NCI-H2196 (cell line): ENCODE data around the gene USB1.
"Not testable (repeated sequence)": the region's sequence is repeated elsewhere in the genome, so short reads cannot be mapped to it uniquely, and the experiment has no call there.

Experiments
- DNase-seq: peaks from one replicate; lab custom pipeline; 2025; ENCODE audit not compliant: unreplicated experiment; lab: John Stamatoyannopoulos, UW

The USB1 gene

DNA sequence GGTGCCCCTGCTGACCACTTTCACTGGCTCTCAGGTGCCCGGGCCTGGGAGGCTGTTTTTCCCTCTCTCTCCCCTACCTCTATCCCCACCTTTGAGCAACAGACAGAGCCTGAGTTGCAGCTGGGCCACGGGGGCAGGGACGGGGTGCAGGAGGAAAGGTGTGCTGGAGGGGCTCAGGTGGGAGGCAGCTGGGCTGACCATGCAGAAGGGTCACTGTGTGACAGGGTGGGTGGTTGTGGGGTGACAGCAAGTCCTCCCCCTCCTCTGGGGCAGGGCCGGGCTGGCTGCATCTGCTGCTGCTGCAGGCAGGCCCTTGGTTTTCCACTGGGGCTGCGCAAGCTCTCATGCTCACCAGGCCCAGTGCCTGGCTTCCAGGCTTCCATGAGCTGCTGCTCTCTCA is 7.3 kb upstream of the USB1 start:
- no peak for DNase-seq

DNA sequence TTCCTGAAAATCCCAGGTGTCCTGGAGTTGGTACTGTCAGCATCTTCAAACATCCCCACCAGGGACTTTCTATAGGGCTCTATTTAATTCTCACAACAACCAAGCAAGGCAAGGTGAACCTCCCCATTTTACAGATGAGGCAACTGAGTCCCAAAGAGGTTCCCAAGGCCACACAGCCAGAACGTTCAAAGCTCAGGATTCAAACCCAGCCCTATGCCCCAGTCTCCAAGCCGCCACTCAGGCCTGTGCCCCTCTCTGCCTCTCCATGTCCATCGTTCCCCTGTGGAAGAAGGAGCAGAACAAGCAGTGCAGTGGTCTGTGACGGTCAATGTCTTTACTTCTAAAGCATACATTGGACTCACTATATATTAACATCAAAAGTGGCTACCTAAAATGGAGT is 6.8 kb upstream of the USB1 start:
- DNase-seq = no peak

DNA sequence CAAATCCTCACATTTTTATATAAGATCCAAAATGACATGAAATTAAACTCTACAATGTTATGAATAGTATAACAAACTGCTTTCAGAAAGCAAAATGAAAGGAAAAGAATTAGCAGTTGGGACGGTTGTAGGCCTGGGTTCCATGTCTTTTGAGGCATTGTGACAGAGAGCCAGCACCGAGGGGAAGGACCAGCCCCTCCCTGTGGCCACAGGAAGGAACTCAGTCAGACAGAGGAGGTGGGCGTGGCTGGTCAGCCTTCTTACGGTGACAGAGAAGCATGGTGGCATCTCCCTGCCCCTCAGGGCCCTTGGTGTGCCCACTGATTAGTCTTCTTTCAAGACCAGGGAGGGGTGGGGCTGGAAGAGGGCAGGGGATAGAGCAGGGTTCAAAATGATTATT is 6.4 kb upstream of the USB1 start:
- DNase-seq = peak; percentile 11

DNA sequence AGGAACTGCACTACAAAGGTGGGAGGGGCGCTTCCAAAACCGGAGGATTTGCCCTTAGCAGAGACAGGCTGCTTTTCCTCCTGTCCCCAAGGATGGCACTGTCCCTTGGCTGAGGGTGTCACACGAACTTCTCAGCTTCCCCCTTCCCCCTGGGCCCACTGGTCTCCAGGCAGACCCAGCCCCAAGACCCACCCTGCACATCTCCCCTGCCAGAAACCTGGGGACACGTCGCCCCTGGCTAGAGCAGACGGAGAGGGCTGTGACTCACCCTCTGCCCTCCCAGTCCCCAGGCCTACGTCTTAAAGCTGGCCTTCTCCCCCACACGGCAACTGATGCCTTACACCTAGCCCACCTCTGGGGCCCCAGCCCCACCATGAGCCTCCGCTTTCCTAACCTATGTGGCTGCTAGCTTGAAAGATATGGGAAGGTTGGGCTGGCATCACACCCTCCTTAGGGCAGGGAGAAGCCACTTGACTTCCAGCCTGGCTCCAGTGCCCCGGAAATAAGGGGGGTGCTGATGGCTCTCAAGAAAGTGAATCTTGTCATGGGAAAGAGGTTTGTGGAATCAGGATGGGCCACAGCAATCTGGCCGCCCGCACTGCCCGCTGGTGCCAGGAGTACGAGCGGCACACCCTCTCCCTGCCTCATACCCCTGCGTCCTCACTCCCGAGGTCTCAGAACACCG is 5.3 kb upstream of the USB1 start:
- no peak for DNase-seq

DNA sequence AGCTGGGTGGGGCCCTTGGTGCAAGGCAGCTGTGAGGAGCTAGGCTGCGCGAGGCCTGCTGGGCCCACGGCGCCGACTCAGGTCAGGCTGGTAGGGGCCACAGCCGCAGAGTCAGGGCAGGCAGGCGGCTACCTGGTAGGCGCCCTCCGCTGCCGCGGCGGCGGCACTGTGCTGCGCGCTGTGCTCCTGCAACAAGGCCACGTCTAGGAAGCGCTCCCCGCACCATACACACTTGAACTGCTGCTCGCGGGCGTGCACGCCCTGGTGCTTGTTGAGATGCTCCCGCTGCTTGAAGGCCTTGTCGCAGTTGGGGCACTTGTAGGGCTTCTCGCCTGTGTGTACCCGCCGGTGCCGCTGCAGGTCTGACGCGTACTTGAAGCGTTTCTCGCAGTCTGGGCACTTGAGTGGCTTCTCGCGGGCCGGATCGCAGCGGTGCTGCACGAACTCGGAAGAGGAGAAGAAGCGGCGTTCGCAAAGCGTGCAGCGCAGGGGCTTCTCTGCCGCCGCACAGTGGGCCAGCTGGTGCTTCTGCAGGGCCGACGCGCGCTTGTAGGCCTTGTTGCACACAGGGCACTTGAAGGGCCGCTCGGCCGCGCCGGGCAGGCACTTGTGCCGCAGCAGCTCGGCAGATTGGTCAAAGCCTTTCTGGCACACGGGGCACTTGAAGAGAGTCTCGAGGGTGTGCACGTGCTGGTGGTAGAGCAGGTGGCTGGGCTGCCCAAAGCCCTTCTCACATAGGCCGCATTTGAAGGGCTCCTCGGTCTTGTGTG is 4.6 kb upstream of the USB1 start:
- DNase-seq = no peak

DNA sequence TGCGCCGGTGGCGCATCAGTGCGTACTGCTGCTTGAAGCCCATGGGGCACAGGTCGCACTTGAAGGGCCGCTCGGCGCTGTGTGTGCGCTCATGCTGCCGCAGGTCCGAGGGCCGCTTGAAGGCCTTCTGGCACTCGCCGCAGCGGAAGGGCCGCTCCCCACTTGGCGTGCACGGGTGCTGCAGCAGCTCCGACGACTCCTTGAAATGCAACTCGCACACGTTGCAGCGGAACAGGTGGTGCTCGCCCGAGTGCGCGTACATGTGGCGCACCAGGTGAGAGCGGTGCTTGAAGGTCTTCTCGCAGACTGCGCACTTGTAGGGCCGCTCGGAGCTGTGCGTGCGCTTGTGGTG is 4.1 kb upstream of the USB1 start:
- no peak for DNase-seq

DNA sequence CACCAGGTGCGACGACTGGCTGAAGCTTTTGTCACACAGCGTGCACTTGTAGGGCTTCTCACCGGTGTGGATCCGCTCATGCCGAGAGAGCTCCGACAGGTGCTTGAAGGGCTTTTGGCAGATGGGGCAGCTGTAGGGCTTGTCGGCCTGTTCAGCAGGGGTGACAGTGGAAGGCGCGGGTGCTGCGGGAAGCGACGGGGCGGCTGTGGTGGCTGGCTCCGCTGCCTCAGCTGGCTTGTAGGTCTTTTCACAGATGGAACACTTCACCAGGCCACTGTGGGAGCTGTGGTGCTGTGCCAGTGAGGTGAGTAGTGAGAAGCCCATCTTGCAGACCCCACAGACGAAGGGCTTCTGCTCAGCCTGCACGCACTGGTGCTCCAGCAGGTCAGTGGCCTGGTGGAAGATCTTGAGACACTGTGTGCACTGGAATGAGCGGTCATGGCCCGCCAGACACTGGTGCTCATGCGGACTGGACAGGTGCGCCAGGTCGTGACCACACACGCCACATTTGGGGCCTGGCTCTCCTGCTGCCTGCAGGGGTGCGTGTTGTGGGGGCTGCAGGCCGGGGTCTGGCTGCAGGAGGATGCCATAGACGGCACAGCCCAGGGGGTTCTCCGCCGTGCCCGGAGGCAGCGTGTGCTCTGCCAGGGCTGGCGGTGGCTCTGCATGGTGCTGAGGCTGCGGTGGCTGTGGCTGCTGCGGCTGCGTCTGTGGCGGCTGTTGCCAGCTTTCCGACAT is 3.5 kb upstream of the USB1 start:
- DNase-seq = no peak

DNA sequence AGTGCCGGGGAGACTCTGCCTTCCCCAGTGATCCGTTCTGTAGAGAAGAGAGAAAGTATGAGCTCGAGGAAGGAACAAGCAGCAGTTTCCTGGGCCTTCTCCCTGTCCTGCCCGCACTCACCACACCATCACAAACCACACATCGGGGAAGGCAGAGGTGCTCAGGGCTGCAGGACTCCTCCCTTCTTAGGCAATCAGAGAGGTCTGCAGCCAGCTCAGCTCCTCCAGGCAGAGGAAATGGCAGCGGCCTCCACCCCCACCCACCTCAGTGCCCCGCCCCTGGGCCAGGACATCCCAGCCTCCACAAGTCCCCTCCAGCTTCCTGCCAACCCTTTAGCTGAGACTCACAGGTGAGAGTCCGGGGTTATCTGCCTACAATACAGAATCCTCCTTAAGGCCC is 2.7 kb upstream of the USB1 start:
- DNase-seq = no peak

DNA sequence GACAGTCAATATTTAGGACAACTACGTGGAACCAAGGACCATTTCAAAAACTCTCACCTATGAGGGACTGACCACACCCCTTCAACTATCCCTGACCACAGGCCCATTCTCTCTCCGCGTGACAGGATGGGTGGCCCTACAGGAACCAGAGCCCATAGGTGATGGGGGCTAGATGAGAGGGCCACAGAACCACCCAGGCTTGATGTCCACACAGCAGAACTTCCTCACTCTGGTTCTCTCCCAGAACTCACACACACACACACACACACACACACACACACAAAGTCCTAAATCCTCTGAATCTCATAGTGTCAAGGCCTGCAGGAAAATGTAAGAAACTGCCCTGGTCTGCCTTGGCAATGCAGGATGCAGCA is 2.2 kb upstream of the USB1 start:
- no peak for DNase-seq

DNA sequence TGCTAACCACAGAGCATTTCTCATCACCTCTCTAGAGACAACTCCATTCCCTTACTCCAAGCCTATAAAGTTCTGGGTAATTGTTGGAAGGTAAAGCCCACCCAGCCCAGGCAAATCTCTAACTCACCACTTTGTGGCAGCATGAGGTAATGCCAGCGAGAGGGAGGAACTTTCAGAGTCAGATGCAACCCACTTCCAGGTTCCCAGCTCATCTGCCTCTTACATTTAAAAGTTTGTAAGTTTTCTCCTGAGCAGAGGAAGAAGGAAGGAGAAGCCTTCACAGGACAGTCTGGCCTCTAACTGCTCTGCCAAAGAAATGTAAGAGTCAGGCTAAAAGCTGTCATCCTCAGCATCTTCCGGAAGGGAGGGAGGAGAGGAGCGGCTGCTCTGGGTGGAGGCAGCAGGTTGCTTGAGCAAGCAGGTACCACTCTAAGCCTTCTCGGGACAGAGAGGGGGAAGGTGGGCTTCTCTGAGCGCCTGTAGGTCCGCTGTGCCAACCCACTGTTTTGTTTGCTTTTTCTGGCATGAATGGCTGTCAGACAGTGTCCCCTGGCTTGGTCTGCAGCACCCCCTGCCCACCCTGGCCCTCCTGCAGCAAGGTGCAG is 1.7 kb upstream of the USB1 start:
- DNase-seq = no peak

DNA sequence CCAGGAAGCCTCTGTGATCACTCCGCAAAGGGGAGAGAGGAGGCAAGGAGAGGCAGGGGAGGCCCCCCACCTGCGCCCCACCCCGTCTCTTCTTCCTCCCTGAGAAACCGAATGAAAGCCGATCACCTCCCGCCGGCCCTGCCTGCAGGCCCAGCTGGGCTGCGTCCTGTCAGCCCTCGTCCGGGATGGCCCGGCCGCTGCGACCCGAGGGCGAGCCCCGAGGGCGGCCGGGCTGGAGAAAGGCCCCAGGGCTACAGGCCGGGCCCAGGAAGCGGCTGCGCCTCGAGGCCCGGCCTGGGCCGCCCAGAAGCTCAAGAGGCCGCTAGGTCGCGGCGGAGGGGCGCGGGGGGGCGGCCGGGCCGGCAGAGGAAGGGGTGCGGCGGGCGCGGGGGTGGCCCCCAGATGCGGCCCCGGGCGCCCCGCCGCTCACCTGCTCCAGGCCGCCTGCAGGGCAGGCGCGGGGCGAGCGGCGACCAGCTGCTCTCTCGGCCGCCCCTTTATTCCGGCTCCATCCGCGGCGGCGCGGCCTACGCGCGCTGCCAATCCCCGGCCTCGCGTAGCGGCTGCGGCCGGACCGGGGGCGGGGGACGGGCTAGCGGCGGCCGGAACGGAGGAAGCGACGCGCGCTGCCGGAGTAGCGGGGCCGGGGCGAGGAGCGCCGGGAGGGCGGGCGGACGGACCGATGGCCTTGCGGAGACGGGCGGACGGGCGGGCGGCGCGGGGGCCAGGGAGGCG is 1.1 kb upstream of the USB1 start, which contains the start of gene ZNF319:
ZNF319 (minus strand) TSS at position 702 of the 735 bp plus-strand sequence. CDS start 2,407 bp downstream, outside the sequence.
- no peak for DNase-seq

DNA sequence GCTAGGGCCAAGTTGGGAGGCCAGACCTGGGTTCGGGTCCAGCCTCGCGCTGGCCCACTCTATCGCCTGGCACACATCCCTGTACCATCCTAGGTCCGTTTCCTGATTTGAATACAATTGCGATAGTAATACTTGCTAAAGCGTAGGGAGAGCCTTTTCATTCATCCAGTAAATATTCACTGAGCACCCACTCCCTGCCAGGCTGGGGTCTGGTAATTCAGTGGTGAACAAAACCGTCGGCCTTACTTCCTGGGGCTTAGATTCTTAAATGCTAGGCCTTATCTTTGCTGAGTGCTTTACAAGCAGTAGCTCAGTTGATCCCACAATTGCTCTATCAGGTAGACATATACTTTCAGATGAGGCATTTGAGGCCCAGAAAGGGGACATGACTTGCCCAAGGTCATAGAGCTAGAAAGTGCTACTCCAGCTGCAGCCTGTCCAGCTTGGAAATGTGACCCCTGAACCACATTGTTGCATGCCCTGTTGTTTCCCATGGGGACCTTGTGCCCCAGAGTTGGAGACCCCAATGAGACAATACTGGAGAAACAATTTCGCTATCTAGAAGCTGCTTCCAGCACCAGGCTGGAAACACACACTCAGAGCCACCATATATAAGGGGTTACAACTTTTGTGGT is 691 bp downstream of the USB1 start:
- DNase-seq = no peak

DNA sequence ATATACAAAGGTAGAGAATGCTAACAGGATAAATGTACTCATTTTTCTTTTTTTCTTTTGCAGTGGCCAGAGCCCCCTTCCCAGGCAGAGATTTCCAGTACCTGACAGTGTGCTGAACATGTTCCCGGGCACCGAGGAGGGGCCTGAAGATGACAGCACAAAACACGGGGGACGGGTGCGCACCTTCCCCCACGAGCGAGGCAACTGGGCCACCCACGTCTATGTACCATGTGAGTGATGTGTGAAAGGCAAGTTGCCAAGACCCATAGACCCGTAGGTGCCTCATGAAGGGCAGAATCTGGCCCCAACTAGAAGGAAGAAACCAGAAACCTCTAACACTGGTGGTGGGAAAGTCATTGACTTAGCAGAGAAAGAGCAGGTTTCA is 1.2 kb downstream of the USB1 start:
- no peak for DNase-seq

DNA sequence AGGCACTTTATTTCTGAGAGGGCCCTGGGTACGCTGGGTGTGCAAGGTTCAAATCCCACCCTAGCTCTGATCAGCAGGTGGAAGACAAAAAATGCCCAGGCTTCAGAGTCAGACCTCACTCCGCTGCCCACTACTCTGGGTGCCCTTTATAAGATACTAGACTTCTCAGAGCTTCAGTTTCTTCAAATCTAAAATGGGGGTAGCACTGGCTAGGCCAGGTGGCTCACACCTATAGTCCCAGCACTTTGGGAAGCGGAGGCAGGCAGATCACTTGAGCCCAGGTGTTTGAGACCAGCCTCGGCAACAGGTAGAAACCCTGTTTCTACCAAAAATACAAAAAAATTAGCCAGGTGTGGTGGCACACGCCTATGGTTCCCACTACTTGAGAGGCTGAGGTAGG is 1.7 kb downstream of the USB1 start:
- DNase-seq = no peak

DNA sequence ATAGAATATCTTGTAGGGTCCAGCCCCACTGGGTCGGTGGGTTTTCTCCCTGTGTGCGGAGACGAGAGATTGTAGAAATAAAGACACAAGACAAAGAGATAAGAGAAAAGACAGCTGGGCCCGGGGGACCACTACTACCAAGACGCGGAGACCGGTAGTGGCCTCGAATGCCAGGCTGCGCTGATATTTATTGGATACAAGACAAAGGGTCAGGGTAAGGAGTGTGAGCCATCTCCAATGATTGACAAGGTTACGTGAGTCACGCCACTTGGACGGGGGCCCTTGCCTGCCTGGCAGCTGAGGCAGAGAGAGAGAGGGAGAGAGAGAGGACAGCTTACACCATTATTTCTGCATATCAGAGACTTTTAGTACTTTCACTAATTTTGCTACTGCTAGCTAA is 3.5 kb downstream of the USB1 start:
- not testable (repeated sequence) for DNase-seq

DNA sequence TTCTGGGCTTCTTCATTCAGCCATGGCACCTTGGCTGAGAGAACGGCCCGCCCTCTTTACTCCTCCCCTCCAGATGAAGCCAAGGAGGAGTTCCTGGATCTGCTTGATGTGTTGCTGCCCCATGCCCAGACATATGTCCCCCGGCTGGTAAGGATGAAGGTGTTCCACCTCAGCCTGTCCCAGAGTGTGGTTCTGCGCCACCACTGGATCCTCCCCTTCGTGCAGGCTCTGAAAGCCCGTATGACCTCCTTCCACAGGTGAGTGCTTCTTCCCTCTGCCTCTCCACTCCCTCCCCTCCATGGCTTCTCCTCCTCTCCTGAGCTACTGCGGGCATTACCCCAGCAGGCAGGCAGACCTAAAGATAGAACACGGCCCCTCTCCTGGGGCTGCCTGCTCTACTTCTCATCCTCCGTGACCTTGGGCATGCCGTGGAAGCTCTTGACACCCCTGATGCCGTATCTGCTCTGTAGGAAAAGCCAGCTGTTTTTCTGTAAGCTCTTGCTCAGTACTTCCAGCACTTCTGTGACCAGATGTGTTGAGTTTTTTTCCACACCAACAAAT is 8.7 kb downstream of the USB1 start:
- DNase-seq = no peak

DNA sequence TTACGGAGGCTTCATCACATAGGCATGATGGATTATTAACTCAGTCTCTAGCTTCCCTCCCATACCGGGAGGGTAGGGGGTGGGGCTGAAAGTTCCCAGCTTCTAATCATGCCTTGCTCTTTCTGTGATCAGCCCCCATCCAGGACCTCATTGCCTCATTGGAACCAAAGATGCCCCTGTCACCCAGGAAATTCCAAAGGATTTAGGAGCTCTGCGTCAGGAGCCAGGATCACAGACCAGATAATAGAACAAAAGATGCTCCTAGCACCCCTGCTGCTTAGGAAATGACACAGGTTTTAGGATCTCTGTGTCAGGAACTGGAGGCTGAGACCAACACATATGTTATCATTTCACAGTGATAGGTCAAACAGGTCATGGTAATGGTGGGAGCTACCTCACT is 9.7 kb downstream of the USB1 start:
- DNase-seq = no peak

DNA sequence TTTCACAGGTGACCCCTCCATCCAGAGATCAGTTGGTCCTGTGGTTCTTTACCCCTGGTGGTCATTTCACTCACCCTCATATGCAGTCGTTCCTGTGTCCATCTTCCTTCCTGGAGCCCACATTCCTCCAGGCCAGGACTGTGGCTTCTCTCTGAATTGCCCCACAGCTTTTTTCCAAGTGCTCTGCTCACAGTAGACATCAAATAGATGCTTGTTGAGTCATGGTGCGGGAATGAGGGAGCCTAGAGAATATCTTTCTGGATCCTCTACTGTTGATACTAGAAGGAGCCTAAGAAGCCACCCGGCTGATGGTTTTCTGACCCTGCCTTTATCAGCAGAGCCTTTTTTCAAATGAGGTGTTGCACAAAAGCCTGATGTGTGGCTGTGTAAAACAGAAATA is 10.4 kb downstream of the USB1 start:
- no peak for DNase-seq

DNA sequence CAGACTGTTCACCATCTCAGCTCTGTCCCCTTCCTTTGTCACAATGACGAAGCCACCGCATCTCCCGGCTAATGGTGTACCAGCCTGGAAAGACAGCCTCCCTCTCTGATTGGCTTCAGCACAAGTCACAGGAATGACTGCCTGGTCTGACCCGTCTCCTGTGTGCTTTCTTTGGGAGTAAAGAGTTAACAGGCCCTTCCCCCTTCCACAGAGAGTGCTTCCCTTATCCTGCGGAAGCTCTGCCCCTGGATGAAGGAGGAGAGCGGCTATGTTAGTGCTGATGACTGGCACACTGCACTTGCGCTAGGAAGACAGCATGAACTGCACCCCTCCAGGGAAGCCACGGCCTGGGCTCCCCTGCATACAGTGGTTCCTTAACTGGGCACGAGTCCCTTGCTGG is 11.3 kb downstream of the USB1 start:
- DNase-seq = no peak

DNA sequence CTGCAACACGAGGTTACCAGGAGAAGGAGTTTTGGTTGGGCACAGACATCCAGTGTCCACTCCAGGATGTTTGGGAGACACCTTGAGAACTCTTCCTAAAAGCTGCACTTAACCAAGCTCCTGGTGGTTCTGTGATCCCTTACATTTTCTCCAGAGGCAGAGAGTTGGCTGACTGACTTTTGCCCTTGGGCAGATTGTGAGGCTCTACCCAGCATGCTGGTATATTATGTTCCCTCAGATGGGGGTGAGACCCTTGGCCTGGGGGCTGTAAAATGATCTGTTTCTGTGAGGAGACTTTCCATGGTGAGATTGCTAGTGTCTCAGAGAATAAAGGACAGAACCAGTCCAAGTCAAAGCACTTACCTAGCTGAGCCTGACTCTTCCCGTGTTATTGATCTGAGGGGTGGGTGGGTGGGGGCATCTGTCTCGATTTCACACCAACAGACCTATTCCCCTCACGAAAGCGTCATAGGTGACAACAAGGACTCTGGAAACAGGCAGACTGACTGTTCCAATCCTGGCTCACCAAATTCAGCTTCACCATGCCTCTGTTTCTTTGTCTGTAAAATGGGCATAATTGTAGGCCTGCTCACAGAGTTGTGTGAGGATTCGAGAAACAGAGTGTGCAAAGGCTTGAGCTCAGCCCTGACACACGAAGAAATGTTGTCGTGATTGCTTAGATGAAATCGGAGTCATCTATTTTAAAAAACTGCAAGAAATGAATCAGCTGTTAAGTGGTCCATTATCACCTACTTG is 12.2 kb downstream of the USB1 start:
- no peak for DNase-seq
